ENCODE results near the gene IMMP2L. TPM values are rescaled to one million over a fixed set of nuclear protein-coding genes. Genes with fewer than 3 reads are reported as not detected.
"Not testable (repeated sequence)": the region's sequence is repeated elsewhere in the genome, so short reads cannot be mapped to it uniquely, and the experiment has no call there.

IMMP2L gene
- 10 to 100 TPM; 23.8 to 30.0 (median 27.7) TPM for total RNA-seq

DNA sequence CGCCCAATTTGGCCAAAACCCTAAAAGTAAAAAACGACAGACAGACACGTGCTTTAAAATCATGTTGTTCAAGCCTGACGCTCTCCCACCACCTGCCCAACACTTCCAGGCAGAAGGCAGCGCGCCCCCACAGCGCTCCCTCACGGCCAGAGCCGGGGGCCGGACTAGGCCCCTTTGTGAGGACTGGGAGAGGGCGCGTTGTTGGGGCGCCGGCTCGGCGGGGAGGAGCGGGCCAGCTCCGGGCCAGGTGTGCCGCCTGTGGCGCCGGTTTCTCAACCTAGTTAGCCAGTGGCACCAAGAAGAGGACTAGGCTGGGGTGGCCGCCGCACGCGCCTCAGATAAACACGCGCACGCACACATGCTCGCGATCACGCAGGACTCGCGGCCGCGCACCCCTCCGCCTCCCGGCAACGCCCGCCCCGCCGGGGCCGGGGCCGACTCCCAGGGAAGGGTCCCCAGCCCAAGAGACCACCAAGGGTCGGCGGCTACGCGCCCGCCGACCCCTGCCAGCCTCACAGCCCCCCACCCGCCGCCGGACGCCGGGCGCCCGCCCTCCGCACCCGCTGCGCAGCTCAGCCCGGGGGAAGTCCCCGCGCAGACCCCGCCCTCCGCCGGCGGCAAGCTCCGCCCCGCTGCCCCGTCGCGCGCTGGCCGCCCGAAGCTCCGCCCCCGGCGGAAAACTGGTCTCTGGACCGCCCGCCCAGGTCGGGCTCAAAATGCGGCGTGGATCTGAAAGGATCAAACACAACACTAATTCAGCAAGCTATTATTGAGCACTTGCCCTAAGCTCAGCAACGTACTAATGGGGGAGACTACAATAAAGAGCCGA is at the start of gene IMMP2L:
IMMP2L (minus strand) TSS at position 589 of the 829 bp plus-strand sequence.
- H3K4me1 ChIP-seq, result peaks cover 13 to 14% of the 10 kb centered on the region in 2 donors
- DNase-seq, result peak; percentile 84 to 88
- peak in 1 of 6 experiments; percentile 27 for TF ChIP-seq CTCF (IDR thresholded peaks at IDR 0.05)
- peak; percentile 33 to 84 for TF ChIP-seq POLR2A (IDR thresholded peaks at IDR 0.05)
- no peaks in the 10 kb centered on the region for H3K27me3 ChIP-seq
- peak within 1 kb of the TSS; percentile 13 to 71 (median 66) for H3K4me3 ChIP-seq (replicated peaks in 1 of 3)
- no peaks in the 10 kb centered on the region for H3K9me3 ChIP-seq
- peak within 1 kb of the TSS; percentile 69 to 90 (median 77) for H3K27ac ChIP-seq
- H3K36me3 ChIP-seq, result no peaks in the 10 kb centered on the region
- whole genome bisulfite sequencing, 2 donors, result 1 to 3% methylated on average over 9 to 42 of the region's 84 CpGs
- intact Hi-C loops (cut with DNase I), result no loop called here

DNA sequence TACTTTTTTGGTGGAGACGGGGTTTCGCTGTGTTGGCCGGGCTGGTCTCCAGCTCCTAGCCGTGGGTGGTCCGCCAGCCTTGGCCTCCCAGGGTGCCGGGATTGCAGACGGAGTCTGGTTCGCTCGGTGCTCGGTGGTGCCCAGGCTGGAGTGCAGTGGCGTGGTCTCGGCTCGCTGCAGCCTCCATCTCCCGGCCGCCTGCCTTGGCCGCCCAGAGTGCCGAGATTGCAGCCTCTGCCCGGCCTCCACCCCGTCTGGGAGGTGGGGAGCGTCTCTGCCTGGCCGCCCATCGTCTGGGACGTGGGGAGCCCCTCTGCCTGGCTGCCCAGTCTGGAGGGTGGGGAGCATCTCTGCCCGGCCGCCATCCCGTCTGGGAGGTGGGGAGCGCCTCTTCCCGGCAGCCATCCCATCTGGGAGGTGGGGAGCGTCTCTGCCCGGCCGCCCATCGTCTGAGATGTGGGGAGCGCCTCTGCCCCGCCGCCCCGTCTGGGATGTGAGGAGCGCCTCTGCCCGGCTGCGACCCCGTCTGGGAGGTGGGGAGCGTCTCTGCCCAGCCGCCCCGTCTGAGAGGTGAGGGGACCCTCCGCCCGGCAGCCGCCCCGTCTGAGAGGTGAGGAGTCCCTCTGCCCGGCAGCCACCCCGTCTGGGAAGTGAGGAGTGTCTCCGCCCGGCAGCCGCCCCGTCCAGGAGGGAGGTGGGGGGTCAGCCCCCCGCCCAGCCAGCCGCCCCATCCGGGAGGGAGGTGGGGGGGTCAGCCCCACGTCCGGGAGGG is 47.4 kb upstream of the IMMP2L start:
- DNase-seq; H3K4me3 ChIP-seq (replicated peaks in 1 of 3); intact Hi-C loops (cut with DNase I); H3K27me3 ChIP-seq; H3K27ac ChIP-seq; H3K36me3 ChIP-seq; H3K9me3 ChIP-seq; H3K4me1 ChIP-seq: not testable (repeated sequence)
- 93% methylated on average over 22 of the region's 58 CpGs; no CpG with 5 or more reads in 1 of the 2 donors for WGBS, 2 donors

- Histone ChIP-seq H3K4me3 (replicated peaks in 1 of 3) (no peak overlapping the region), H3K9me3 (no peaks in the 10 kb centered on the region), H3K27me3 (no peaks in the 10 kb centered on the region), H3K27ac (no peak overlapping the region), H3K36me3 (no peaks in the 10 kb centered on the region), H3K4me1 (no peaks in the 10 kb centered on the region)
- TF ChIP-seq CTCF (IDR thresholded peaks at IDR 0.05) (no peak), POLR2A (IDR thresholded peaks at IDR 0.05) (no peak)
- intact Hi-C loops (cut with DNase I), result no loop called here
- DNase-seq, result no peak
- 74 to 76% methylated on average over 2 of the region's 2 CpGs for WGBS, 2 donors
Measured at GRCh38 chr7:111607621-111608020, 45.3 kb upstream of the IMMP2L start.

DNA sequence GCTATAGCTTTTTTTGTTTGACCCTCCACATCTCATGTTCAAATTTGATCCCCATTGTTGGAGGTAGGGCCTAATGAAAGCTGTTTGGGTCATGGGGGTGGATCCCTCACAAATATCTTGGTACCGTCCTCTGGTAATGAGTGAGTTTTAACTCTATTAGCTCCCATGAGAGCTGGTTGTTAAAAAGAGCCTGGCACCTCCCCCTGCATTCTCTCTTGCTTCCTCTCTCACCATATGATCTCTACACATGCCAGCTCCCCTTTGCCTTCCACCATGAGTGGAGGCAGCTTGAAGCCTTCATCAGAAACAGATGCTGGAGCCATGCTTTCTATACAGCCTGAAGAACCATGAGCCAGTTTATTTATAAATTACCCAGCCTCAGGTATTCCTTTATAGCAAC is 43.0 kb upstream of the IMMP2L start:
- WGBS, 2 donors, result 65 to 70% methylated on average over 1 of the region's 1 CpG
- Histone ChIP-seq H3K27ac (no peak overlapping the region), H3K27me3 (no peaks in the 10 kb centered on the region), H3K9me3 (no peaks in the 10 kb centered on the region), H3K4me3 (replicated peaks in 1 of 3) (no peak overlapping the region), H3K36me3 (no peaks in the 10 kb centered on the region), H3K4me1 (no peaks in the 10 kb centered on the region)
- no peak for TF ChIP-seq POLR2A (IDR thresholded peaks at IDR 0.05)
- no peak for TF ChIP-seq CTCF (IDR thresholded peaks at IDR 0.05)
- intact Hi-C loops (cut with DNase I), result no loop called here
- DNase-seq, result no peak

DNA sequence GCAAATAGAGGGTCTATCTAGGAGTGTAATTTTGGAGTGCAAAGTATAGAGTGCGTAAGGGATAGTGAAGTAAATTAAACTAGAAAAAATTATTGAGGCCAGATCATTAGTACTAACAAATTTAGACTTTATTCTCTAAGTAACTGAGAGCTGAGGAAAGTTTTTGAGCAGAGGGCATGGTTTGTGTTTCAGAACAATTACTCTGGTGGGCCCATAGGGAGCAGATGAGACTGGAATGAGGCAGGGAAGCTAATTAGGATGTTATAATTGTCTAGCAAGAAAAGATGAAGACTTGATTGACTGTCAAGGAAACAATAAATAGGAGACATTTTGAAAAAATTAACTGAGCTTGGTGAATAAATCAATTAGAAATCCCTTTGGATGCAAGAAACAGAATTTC is 37.8 kb upstream of the IMMP2L start:
- TF ChIP-seq CTCF (IDR thresholded peaks at IDR 0.05), result no peak
- no peak for TF ChIP-seq POLR2A (IDR thresholded peaks at IDR 0.05)
- WGBS, 2 donors, result 92 to 94% methylated on average over 1 of the region's 1 CpG
- Histone ChIP-seq H3K27me3 (no peaks in the 10 kb centered on the region), H3K9me3 (no peaks in the 10 kb centered on the region), H3K36me3 (no peaks in the 10 kb centered on the region), H3K4me1 (no peaks in the 10 kb centered on the region), H3K27ac (no peak overlapping the region), H3K4me3 (replicated peaks in 1 of 3) (no peak overlapping the region)
- intact Hi-C loops (cut with DNase I), result no loop called here
- no peak for DNase-seq

All from thyroid gland (tissue), 4 donors.